Breast epithelium (tissue), 3 donors: Measurements from ENCODE around the gene ADARB2.

Experiments used
- CTCF ChIP-seq, 3 donors: fragments of 450-650 bp; IDR thresholded peaks; one replicate each; pipeline ENCODE4 v1.5.1; 2016 to 2017; ENCODE audit warnings: antibody characterized with exemption in 3 of 3, mild to moderate bottlenecking in 3 of 3, moderate library complexity in 3 of 3
- POLR2A ChIP-seq: fragments of 450-650 bp; IDR thresholded peaks from one replicate; pipeline ENCODE4 v1.6.1; 2016; ENCODE audit warnings: antibody characterized with exemption, mild to moderate bottlenecking, moderate library complexity
- POLR2AphosphoS5 ChIP-seq, 3 donors: sonication (generic); formaldehyde crosslinking; IDR thresholded peaks; one replicate each; pipeline ENCODE4 v1.6.1; 2017; ENCODE audit warnings: antibody characterized with exemption in 3 of 3

- no peak for TF ChIP-seq CTCF (IDR thresholded peaks at IDR 0.05)
- TF ChIP-seq POLR2AphosphoS5 (IDR thresholded peaks at IDR 0.05) = no peak
- TF ChIP-seq POLR2A = no peak
Measured at GRCh38 chr10:1551636-1552338, 185.5 kb downstream of the ADARB2 start.
